ENCODE data around the gene ABCA2.

The ABCA2 gene

DNA sequence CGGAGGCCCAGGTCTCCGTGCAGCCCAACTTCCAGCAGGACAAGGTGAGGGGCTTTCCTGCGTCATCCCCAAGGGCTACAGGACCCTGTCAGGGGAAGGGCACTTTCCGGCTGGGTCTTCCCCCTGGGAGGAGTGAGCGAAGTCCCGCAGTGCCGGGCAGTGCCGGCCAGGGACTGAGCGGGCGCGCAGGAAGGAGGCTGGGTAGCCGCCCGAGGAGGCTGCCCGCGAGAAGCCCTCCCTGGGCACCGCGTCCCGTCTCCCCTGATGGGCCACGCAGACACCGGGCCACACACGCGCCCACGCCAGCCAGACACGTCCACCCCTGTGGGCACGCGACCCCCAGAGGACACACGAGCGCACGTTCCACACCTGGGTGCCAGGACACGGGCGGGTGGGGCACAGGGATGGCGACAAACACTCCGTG, 50.4 kb downstream of the ABCA2 start:
- no peak for DNase-seq

DNA sequence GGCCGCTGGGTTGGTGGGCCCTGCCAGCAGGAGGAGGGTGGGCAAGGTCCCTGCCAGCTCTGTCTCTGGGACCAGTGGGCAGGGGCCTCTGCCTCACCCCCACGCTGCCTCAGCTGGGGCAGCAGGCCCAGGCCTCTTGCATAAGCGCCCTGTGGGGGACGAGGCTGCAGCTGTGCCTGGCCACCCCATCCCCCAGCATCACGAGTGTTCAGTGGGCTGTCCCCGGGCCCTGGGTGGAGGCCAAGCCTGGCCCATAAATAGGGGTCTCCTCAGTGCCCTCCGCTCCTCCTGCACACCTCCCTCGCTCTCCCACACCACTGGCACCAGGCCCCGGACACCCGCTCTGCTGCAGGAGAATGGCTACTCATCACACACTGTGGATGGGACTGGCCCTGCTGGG, 50.8 kb downstream of the ABCA2 start, which contains the start of gene PTGDS:
Gene PTGDS, plus strand, starts transcription at position 282 of the 400 bp plus-strand sequence. Its CDS starts 75 bp downstream, at position 357.
- DNase-seq: no peak

DNA sequence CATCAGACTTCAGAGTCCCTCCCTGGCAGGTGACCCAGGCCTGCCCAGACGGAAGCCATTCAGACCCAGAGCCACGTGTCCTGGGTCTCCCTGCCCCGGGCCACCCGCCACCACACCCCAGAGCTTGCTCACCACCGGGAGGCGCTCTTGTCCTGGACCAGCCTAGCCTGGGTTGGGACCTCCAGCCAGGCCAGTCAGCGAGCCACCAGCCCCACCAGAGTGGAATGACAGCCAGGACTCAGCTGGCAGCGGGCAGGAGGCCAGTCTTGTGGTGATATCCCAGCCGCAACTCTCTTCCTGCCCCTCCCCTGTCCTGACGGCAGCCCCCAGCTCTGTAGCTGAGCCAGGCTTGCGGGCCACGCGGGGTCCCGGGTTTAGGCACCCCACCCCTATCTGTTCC, 52.4 kb downstream of the ABCA2 start:
- no peak for DNase-seq

DNA sequence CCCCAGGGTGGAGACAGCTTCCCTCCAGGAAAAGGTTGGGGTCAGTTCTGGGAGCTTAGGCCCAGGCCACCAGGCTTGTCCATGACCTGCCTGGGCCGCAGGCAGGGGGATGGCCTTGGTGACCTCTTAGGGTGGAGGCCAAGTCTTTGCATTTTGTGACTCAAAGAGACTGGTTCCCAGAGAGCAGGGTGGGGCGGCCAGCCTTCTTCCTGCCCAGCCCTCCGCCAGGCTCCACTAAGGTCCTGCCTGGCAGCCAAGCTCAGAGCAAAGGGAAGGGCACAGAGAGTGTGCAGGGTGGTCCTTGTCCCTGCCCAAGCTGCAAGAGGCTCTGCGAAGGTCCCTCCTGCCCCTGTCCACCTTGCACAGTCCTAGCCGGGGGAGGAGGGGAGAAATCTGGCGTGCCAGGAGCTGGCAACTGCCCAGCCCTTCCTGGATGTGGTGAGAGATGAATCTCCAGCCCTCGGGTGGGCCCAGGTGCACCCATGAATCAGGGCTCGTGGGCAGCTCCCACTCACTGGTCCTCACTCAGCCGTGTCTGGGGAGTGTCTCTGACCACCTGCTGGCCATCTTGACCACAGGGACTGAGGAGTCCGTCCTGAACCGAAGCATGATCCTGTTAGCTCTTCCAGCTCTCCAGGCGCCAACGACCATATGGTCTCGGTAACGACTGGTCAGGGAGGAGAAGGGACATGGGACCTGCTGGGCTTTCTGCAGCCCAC, 53.1 kb downstream of the ABCA2 start:
- DNase-seq: no peak

DNA sequence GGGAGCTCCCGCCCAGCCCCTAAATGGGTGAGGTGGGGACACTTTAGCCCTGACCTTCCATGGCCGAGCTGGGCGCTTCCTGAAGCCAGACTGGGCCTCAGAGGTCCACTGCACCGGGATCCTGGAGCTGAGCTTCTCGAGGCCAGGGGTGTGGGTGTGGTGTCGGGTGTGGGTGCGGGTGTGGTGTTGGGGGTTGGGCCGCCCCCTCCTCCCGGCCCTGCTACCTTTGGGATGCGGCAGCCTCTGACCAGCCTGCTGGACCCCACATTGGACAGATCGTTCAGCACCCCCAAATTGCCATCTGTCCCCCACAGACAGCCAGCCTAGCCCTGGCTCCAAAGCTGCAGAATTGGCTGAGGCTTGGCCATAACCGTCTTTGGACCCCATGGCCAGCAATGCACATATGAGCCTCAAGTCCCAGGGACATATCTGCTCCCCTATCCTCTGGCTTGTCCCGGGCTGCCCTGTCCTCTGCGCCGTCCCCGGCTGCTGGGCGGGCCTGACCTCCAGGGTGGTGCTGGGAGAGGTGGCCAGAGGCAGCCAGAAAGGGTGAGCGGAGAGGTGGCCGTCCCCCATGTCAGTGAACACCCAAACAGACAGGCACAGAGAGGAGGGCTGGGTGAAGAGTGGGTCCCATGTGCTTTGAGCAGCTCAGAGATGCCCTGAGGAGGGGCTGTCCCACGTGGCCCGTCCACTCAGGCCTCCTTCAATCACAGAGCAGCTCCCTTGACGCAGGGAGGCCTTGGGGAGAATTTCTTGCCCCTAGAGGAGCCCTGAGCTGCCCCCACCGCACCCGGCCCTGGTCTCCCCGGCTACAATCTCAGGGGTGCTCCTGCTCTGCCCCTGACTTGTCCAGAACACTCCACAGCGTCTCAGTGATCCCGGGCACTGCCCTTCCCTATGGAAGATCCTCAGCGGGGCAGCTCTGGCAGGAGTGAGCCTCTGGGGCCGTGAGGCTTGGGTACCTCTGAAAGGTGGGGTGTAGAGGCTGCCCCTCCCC, 54.1 kb downstream of the ABCA2 start:
- DNase-seq: no peak

DNA sequence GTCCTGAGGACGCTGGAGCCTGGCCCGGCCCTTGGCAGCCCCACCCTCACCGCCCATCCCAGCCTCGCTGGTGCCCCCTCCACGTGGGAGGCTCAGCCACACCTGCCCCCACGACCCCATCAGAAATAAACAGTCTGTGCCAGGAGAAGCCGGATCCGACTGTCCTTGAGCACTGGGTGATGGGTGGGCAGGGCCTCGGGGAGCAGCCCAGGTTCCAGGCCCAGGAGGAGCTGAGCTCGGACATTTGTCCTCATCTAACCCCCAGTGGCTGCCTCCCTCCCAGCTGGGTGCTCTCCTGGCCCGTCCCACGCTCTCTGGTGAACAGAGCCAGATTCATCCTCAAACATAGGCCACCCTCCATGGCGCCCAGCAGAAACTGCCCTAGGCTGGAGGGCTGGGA, 55.3 kb downstream of the ABCA2 start:
- no peak for DNase-seq

DNA sequence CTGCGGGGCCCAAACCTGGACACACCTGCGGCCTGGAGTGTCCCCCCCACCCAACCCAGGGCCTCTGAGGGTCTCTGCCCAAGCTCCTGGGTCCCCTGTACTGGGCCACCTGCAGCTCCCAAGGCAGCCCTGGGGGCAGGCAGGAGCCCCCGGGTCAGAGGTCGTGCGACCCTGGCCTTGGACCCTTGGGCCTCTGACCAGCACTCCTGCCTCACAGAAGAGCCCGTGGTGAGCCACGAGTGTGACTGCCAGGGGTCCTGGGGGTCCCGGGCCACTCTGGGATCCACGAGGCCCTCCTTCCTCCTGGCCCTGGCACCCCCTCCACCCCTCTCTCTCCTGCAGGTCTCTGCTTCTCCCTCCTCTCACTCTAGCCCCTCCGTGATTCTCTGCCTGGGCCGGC, 55.7 kb downstream of the ABCA2 start:
- no peak for DNase-seq

DNA sequence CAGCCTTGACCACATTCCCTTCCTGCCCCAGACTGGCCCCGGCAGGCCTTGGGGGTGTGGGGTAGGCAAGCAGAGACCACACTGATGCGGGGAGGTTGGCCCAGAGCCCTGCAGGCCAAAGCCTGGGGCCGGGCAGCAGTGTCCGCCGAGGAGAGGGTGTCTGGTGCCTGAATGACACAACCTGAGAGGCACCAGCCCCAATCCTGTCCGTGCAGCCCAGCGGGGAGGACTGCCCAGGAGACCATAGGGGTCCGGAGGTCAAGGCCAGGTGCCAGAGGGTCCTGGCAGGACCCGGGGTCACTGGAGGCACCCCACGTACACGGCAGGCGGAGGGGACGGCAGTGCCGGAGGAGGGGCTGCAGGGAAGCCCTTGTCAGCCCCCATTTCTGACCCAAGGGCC, 56.3 kb downstream of the ABCA2 start:
- DNase-seq: no peak

DNA sequence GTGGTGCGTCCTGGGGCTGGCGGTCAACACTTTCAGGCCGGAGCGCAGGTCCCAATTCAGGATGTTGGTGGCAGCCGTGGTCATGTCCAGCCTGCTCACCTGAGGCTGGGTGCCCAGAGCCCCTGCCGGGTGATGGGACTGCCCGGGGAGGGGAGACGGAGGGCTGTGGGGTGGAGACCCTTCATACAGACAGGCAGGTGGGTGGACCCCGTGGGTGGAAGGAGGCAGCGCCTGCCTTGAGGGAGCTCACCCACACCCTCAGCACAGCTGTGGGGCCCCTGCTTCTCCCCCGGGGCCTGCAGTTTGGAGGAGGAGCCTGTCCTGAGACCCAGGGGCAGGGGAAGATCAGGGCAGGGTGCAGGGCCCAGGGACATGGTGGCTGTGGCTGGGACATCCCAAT, 57.7 kb downstream of the ABCA2 start:
- no peak for DNase-seq

DNA sequence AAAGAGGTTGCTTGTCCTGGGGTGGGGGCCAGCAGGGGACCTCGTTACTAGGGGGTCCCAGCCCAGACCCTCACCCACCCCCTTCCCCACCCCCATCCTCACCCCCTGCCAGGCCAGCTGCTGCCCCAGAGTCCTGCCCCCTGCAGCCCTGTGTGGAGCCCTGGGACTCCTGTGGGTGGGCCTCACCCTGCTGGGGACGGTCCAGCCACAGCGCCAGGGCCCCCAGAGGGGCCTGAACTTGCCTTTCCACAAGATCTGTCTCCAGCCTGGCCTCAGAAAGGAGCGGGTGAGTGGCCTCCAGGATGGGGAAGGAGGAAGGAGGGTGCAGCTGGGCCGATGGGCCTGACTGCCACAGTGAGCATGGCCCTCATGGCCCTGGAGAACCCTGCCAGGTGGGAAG, 58.3 kb downstream of the ABCA2 start:
- no peak for DNase-seq

DNA sequence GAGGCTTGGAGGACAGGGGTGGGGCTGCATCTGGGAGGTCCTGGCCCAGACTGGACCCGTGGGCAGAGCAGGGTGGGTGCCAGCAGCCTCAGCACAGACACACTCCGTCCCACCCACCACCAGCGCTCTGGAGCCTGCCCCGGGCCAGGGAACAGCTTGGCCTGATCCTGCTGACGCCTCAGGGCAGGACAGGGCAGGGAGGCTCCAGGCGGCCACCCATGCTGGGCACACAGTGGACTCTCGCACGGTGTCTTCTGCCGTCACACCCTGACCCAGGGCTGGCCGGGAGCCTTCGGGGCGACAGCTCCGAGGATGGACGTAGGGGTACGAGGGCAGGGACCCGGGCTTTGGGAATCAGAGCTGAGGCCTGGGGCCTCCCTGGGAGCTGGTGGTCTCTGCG, 58.9 kb downstream of the ABCA2 start:
- no peak for DNase-seq

DNA sequence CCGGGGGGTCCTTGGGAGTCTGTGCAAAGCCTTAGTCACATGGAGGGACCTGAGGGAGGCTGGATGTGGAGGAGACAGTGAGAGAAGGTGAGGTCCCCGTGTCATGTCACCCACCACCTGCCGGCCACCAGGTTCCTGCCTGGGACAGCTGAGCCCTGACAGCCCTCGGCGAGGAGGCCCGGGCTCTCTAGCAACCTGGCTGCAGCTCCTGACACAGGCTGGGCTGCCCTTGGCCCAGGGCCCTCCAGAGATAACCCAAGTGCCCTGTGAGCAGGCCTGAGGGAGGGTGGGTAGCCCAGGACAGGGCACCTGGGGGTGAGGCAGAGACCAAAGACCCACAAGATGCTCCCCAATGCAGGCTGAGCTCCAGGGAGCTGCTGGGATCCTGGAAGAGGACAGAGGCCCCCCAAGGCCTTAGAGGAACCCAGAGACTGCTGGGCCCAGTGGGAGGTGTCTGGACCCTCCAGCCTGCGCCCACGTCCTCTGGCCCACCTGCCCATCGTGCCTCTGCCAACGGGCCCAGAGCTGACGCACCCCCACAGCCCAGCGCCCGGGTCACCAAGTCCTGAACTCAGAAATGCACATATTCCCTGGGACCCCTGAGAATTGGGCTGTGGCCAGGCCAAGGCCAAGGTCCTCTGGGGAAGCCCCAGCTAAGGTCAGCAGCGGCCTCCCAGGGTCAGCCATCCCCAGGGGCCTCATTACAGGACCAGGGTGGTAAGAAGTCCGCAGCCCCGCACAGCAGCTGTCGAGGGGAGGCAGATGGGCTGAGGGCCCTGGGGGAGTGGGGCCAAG, 59.5 kb downstream of the ABCA2 start:
- no peak for DNase-seq

DNA sequence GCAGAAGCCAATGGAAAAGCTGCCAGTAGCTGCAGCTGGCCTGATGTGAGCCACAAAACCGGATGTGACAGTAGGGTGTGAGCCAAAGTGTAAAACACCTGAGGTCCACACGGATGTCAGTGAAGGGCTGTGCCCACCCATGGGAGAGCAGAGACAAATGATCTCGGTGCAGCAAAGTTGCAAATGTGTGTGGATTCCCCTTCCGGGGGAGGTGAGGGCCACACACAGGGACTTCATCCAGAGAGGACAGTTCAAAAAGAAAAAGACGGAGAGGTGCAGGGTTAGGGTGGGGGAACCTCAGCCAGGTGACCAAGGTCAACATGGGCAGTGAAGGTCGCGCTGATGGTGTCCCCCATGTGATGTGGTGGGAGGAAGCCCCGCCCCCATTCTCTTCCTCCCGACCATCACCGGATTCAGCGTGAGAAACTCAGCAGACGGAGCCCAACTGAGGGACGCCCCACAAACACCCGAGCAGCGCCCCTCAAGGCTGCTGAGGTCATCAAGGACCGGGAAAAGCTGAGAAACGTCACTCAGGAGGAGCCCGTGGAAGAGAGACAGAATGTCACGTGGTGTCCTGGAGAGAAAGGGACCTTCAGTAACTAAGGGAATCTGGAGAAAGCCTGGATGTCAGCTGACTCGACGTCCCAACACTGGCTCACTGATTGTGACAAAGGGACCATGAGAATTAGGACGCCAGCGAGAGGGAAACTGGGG, 62.1 kb downstream of the ABCA2 start:
- DNase-seq: no peak

DNA sequence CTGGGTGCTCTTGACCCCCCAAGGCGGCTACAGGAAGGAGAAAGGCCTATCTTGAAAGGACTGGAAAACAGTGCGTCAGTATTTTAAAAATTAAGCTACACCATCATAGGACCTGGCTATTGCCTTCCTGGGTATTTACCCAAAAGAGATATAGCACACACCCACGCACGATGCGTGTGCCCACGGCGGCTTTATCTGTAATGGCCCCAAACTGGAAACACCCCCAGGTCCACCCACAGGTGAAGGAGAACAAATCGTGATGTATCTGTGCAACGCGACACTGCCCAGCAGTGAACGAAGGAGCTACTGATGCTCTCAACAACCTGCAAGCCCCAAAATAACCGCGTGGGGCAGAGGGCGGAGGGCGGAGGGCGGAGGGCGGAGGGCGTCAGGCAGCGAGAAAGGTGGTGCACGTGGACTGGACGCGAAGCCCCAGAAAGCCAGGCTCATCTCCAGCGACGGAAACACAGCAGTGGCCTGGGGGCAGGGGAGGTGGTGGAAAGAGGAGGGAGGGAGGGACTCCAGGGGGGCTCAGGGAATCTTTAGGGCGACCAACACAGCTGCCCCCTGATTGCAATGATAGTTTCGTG, 63.1 kb downstream of the ABCA2 start:
- DNase-seq: no peak

DNA sequence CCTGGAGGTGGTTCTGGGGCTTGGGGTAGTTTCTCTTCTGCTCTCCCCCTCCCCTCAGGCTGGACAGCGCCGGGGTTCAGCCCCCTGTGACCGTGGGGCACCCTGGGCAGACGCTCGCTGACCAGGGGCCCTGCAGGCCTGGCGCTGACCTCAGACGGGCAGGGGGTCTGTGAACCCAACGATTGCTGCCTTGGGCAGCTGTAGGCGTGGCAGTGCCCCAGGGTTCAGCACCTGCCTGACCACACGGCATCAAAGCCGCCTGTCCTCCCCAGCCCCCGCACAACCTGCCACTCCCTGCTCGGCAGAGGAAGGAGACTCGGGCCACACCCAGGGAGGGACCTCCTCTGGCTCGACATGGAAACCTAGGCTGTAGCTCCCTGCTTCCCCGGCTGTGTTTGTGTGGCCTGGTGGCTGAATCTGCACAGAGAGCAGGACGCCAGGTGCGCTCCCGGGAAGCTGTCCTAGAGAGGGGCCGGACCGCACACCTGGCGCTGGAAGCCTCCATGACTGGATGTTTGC, 63.8 kb downstream of the ABCA2 start:
- no peak for DNase-seq

DNA sequence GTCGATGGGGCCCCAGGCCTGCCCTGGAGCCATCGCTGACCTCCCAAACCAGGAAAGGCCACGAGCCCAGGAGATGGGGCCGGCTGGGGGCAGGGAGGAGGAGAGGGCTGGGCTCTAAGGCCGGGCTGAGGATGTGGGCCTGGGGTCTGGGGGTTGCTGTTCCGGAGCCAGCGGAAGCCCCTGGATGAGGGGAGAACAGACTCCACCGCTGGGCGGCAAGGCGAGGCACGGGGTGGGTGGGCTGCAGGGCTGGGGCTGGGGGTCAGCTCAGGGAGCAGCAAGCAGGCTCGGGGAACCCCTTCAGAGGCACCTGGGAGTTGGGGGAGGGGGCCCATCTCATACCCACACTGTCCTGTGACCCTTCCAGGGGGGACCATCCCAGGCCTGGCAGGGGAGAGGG, 64.3 kb downstream of the ABCA2 start:
- DNase-seq: no peak

DNA sequence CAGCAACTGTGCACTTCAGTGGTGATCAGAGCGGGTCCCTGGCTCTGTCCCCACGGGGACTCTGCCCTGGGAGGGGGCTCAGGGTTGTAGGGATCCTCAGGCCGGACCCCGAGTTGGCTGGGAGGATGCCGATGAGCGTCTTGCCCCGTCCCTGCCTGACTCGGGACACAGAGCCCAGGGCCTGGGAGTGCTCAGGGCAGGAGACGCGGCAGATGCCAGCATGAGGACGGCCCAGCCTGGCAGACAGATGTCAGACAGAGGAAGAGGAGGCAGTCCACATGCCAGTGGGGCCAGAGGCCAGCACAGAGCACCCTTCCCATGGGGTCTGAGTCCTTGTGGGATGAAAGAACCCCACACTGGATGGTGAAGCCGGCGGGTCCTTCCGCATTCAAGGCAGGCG, 64.7 kb downstream of the ABCA2 start:
- no peak for DNase-seq

DNA sequence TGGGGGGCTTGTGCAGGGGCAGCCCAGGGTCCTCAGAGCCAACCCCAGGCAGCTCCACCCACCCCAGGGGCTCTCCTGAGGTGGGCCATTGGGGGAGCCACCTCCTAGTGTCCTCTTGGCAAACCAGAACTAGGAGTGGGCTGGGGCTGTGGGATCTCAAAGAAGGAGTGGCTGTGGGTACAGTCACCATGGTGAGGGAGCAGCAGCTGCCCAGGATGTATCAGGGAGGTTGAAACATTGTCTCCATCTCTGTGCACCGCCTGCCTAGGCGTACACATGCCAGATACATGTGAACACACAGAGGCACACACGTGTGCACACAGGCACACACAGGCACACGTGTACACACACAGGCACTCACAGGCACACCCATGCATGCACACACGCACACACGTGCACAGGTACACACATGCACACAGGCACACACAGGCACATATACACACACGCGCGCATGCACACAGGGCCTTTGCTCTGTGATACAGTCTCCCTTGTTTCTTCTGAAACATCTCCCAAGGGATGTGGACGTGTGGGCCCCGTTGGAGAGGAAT, 65.3 kb downstream of the ABCA2 start:
- DNase-seq: no peak

DNA sequence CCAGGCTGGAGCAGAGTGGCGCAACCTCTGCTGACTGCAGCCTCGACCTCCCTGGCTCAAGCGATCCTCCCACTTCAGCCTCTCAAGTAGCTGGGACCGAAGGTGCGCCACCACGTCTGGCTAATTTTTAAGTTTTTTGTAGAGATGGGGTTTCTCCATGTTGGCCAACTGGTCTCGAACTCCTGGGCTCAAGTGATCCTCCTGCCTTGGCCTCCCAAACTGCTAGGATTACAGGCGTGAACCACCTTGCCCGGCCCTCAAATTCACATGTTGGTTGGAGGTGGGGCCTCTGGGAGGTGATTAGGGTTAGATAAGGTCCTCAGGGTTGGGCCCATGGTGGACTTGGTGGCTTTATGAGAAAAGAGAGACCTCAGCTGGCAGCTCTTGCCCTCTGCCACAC, 65.9 kb downstream of the ABCA2 start:
- no peak for DNase-seq

DNA sequence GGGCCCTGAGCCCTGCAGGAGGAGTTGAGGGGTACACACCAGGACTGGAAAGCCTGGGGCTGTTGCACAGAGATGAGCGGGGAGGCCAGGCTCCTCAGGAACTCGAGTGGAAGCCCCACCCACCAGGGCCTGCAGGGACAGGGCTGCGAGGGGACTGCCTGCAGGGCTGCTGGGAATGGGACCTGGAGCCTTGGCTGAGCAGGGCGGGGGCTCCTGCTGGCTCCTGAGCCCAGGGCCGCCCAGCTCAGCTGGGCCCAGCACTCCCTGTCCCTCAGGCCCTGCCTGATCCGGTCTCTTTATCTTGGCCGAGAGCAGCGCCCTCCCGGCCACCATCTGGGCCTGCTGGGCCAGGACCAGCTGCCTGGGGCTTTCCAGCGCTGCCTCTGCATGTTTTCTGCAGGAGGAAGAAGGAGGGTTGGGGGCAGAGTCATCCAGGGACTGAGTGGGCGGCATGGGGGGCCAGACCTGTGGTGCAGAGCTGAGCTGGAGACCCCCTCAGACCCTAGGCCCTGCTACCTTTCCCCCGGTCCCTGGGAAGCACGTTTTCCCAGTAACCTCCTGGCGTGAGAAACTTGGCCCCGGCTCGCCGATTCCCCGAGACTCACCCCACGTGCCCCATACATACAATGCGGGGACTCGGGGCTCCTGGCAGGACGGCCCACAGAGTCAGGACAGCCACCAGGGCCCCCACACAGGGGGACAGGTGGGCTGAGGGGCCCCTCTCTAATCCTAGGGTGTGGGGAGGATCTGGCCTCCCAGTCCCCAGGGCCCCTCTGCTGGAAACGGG, 66.6 kb downstream of the ABCA2 start:
- DNase-seq: no peak

DNA sequence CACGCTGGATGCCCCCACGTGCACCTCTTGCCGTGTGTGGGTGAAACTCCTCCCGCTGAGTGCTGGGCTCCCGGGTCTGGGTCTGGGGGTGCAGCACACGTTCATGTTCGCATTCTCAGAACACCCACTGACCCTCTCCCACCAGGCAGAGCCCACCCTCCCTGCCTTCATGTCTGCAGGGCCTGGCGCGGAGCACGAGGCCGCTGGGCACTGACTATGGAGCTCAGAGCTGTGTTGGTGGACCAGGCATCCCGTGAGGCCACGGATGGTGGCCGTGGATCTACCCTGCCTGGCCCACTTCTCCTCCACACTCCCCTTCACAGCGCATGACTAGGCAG, 67.1 kb downstream of the ABCA2 start:
- no peak for DNase-seq

Data from effector CD4-positive, alpha-beta T cell (primary cell).